Measurements from ENCODE around the gene TTLL3. TPM values are rescaled to one million over a fixed set of nuclear protein-coding genes. Genes with fewer than 3 reads are reported as not detected.

TTLL3 gene
- total and polyA plus RNA-seq, 7 experiments from 2014 or later = 2.5 to 106 (median 66.0) TPM

DNA sequence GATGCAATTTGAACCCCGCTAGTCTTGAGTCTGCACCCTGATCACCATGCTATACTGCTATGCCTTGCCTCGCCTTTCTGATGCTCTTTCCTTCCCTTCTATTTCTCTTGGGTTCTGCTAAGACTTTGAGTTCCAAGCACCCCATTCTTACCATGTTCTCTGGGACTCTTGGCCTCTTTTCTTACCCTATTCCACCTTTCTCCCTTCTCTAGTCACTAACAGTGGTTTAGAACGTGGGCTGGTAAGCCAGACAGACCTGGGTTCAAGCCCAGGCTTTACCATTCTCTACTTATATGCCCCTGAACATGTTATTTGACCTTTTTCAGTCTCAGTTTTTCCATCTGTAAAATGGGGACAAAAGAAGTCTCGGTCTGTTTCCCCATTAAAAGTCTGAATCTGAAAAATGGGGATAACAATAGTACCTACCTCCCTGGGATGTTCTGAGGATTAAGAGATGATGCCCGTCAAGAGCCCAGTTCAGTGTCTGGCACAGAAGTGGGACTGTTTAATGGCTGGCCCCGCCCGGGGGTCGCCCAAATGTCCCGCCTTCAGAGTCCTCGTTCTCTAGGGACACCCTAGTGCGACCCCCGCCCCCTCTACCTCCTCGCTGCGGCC lies 18.2 kb upstream of the TTLL3 start:
- DNase-seq (no peak), ATAC-seq (no peak)
- H3K36me3 ChIP-seq (ENCODE audit: control insufficient read depth in 2 of 3, insufficient read depth in 3 of 3, low read length in 3 of 3) = peaks cover 0 to 44% (median under 1%) of the 10 kb centered on the region in 3 experiments
- Mint-ChIP-seq H3K4me3 (peak overlapping the region; percentile 90 to 100 (median 98)), H3K36me3 (peaks cover 18 to 44% (median 34%) of the 10 kb centered on the region in 5 donors), H3K27me3 (no peaks in the 10 kb centered on the region), H3K9me3 (no peaks in the 10 kb centered on the region), H3K4me1 (peaks cover 45 to 75% (median 62%) of the 10 kb centered on the region in 7 donors), H3K27ac (peak overlapping the region; percentile 97 to 100 (median 99))
- peak overlapping the region; percentile 98 for H3K27ac ChIP-seq (ENCODE audit: low read depth, low read length)
- POLR2A ChIA-PET = interaction anchor here (0.5 to 2.7 kb wide), 29 partner anchors 10 to 472 kb away, joined by 3 to 61 read pairs (median 5); partner anchors contain the start of genes BRPF1, CAMK1, CRELD1 and JAGN1
- no peaks in the 10 kb centered on the region for H3K9me3 ChIP-seq (ENCODE audit: control insufficient read depth in 2 of 3, low read length in 3 of 3)
- CTCF ChIA-PET = interaction anchor here (1.4 kb wide), 1 partner anchor 16 kb away, joined by 7 read pairs; no protein-coding TSS in a partner anchor
- peak overlapping the region; percentile 81 for H3K4me3 ChIP-seq (ENCODE audit: low read length)
- intact Hi-C loops (cut with micrococcal nuclease) = loop anchor here (1.0 to 10.0 kb wide), 20 partner anchors 12 to 529 kb away; partner anchors contain the start of genes BRPF1 (in 2 of the 2), CRELD1 (in 2 of the 2), EMC3 (in 2 of the 2) and JAGN1 (in 2 of the 2)
- H3K4me1 ChIP-seq (ENCODE audit: control insufficient read depth in 2 of 2, insufficient read depth in 2 of 2, low read length in 2 of 2) = peaks cover 44 to 46% of the 10 kb centered on the region in 2 donors
- no peaks in the 10 kb centered on the region for H3K27me3 ChIP-seq (ENCODE audit: control insufficient read depth in 2 of 2, insufficient read depth in 2 of 2, low read length in 2 of 2)

DNA sequence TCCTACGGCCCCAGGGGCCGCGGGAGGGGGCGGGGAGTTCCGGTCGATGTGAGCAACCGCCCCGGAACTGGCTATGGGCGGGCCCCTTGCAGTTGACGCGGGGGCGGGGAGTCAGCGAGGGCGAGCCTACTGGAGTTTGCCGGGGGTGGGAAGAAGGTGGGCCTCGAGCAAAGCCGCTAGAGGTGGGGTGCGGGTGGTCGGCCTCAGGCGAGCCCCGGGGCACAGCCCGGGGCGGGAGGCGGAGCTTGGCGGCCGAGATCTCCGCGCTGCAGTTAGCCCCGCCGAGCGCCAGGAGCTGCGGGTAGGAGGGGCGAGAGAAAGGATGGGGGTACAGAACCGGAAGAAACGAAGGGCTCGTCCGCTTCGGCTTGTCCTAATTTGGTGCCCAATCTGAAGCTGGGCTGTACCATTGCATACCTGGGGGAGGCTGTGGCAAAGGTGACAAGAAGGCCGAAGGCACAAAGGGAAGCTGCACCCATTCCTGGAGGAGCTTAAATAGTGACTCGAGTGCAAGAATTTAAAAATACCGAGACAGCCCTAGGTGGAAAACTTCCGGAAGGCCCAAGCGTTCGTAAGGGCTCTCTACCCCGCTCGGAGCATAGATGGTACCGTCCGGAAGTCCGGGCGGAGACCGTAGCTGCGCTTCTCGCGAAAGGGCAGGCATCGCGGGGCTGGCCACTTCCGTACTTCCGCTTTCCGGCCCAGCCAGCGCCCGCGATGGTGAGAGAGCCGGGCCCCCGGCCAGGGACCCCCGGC lies 17.5 kb upstream of the TTLL3 start, which contains the start of the genes ARPC4 and TADA3:
TSS of gene ARPC4 (plus strand) at position 678 of the 756 bp plus-strand sequence. CDS start at position 718, 40 bp downstream.
TSS of gene TADA3 (minus strand) at position 69 of the 756 bp plus-strand sequence. CDS start 1,007 bp downstream, outside the sequence.
- POLR2A ChIA-PET = interaction anchor here (0.5 to 2.7 kb wide), 31 partner anchors 9 to 471 kb away, joined by 3 to 61 read pairs (median 5); partner anchors contain the start of genes BRPF1, CAMK1, CRELD1 and JAGN1
- intact Hi-C loops (cut with micrococcal nuclease) = loop anchor here (1.0 to 10.0 kb wide), 20 partner anchors 12 to 529 kb away; partner anchors contain the start of genes BRPF1 (in 2 of the 2), CRELD1 (in 2 of the 2), EMC3 (in 2 of the 2) and FANCD2 (in 2 of the 2)
- Histone ChIP-seq H3K27ac (ENCODE audit: low read depth, low read length) (peak within 1 kb of the TSS; percentile 98), H3K4me3 (ENCODE audit: low read length) (peak within 1 kb of the TSS; percentile 81), H3K36me3 (ENCODE audit: control insufficient read depth in 2 of 3, insufficient read depth in 3 of 3, low read length in 3 of 3) (peaks cover 2 to 45% (median 7%) of the 10 kb centered on the region in 3 experiments), H3K4me1 (ENCODE audit: control insufficient read depth in 2 of 2, insufficient read depth in 2 of 2, low read length in 2 of 2) (peaks cover 47% of the 10 kb centered on the region in 2 donors), H3K27me3 (ENCODE audit: control insufficient read depth in 2 of 2, insufficient read depth in 2 of 2, low read length in 2 of 2) (no peaks in the 10 kb centered on the region), H3K9me3 (ENCODE audit: control insufficient read depth in 2 of 3, low read length in 3 of 3) (no peaks in the 10 kb centered on the region)
- ATAC-seq (peak; percentile 92), DNase-seq (peak; percentile 83 to 96 (median 93))
- Mint-ChIP-seq H3K36me3 (peaks cover 14 to 43% (median 33%) of the 10 kb centered on the region in 5 donors), H3K27ac (peak within 1 kb of the TSS; percentile 97 to 100 (median 99)), H3K27me3 (no peaks in the 10 kb centered on the region), H3K9me3 (no peaks in the 10 kb centered on the region), H3K4me1 (peaks cover 45 to 75% (median 63%) of the 10 kb centered on the region in 7 donors), H3K4me3 (peak within 1 kb of the TSS; percentile 90 to 100 (median 98))
- CTCF ChIA-PET = interaction anchor here (1.0 to 1.4 kb wide), 2 partner anchors 16 to 17 kb away, joined by 3 to 7 read pairs; no protein-coding TSS in a partner anchor

DNA sequence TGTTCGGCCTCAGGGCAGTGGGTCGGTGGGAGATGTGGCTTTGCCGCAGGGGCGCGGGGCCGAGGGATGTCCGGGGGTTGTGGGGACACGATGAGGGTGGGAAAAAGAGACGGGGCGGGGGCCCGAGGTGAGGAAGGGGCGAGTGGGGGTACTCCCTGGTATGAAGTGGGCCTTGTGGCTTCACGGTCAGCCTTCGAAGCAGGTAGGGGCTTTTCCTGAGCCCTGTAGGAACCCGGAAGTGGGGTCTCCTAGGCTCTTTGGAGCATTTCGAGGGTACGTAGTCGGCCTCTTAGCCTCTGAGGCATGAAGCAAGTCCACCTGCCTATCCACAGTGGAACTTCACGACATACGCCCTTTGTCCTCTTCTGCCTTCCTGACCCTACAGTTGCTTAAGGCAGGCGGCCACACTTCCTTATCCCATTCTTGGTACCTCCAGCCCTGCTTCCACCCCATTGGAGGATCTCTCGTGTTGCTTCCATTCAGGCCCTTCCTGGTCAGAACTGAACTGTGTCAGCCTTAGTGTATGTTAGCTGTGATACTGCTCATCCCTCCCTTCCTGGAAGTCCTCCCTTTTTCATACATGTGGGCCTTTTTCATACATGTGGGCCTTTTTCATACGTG lies 16.8 kb upstream of the TTLL3 start:
- Histone ChIP-seq H3K36me3 (ENCODE audit: control insufficient read depth in 2 of 3, insufficient read depth in 3 of 3, low read length in 3 of 3) (peaks cover 9 to 48% (median 14%) of the 10 kb centered on the region in 3 experiments), H3K9me3 (ENCODE audit: control insufficient read depth in 2 of 3, low read length in 3 of 3) (no peaks in the 10 kb centered on the region), H3K27ac (ENCODE audit: low read depth, low read length) (peak overlapping the region; percentile 98), H3K4me3 (ENCODE audit: low read length) (peak overlapping the region; percentile 81), H3K4me1 (ENCODE audit: control insufficient read depth in 2 of 2, insufficient read depth in 2 of 2, low read length in 2 of 2) (peaks cover 45 to 53% of the 10 kb centered on the region in 2 donors), H3K27me3 (ENCODE audit: control insufficient read depth in 2 of 2, insufficient read depth in 2 of 2, low read length in 2 of 2) (no peaks in the 10 kb centered on the region)
- intact Hi-C loops (cut with micrococcal nuclease) = loop anchor here (1.0 to 10.0 kb wide), 7 partner anchors 16 to 456 kb away; partner anchors contain the start of genes EMC3 (in 1 of the 2), FANCD2 (in 1 of the 2), RPUSD3 (in 1 of the 2) and TATDN2 (in 1 of the 2)
- DNase-seq (peak in 4 of 9 donors; percentile 11 to 45 (median 34)), ATAC-seq (no peak)
- H3K9me3 Mint-ChIP-seq = no peaks in the 10 kb centered on the region
- peak overlapping the region; percentile 97 to 100 (median 99) for H3K27ac Mint-ChIP-seq
- ChIA-PET POLR2A (interaction anchor here (0.6 to 2.7 kb wide), 29 partner anchors 8 to 470 kb away, joined by 3 to 61 read pairs (median 5); partner anchors contain the start of genes BRPF1, CAMK1, CRELD1 and JAGN1), CTCF (interaction anchor here (0.7 to 1.4 kb wide), 3 partner anchors 15 to 66 kb away, joined by 3 to 7 read pairs (median 4); no protein-coding TSS in a partner anchor)
- H3K36me3 Mint-ChIP-seq = peaks cover 11 to 44% (median 32%) of the 10 kb centered on the region in 5 donors
- no peaks in the 10 kb centered on the region for H3K27me3 Mint-ChIP-seq
- peak overlapping the region; percentile 90 to 100 (median 98) for H3K4me3 Mint-ChIP-seq
- peaks cover 40 to 77% (median 61%) of the 10 kb centered on the region in 7 donors for H3K4me1 Mint-ChIP-seq

DNA sequence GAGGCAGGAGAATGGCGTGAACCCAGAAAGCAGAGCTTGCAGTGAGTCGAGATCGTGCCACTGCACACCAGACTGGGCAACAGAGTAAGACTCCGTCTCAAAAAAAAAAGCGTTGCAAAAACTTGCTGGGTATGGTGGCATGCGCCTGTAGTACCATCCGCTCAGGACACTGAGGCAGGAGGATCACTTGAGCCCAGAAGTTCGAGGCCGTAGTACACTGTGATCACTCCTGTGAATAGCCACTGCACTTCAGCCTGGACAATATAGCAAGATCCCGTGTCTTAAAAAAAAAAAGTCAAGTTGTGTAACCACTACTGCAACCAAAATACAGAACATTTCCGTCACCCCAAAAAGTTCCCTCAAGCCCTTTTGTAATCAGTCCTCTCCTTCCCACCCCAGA lies 15.7 kb upstream of the TTLL3 start:
- H3K36me3 Mint-ChIP-seq = peaks cover 11 to 41% (median 28%) of the 10 kb centered on the region in 5 donors
- peak overlapping the region; percentile 30 for H3K27ac ChIP-seq (ENCODE audit: low read depth, low read length)
- no peaks in the 10 kb centered on the region for H3K9me3 ChIP-seq (ENCODE audit: control insufficient read depth in 2 of 3, low read length in 3 of 3)
- peak overlapping the region; percentile 68 to 100 (median 98) for H3K4me3 Mint-ChIP-seq
- POLR2A ChIA-PET = interaction anchor here (0.8 to 2.7 kb wide), 4 partner anchors 10 to 14 kb away, joined by 3 to 61 read pairs (median 8); partner anchors contain the start of gene TTLL3
- H3K27me3 Mint-ChIP-seq = no peaks in the 10 kb centered on the region
- intact Hi-C loops (cut with micrococcal nuclease) = loop anchor here (5.0 to 10.0 kb wide), 2 partner anchors 213 to 290 kb away; no protein-coding TSS in a partner anchor
- peaks cover 45 to 53% of the 10 kb centered on the region in 2 donors for H3K4me1 ChIP-seq (ENCODE audit: control insufficient read depth in 2 of 2, insufficient read depth in 2 of 2, low read length in 2 of 2)
- H3K4me3 ChIP-seq (ENCODE audit: low read length) = no peak overlapping the region
- CTCF ChIA-PET = no interaction called here
- H3K27ac Mint-ChIP-seq = peak overlapping the region; percentile 16 to 100 (median 97)
- H3K4me1 Mint-ChIP-seq = peaks cover 40 to 72% (median 60%) of the 10 kb centered on the region in 7 donors
- H3K9me3 Mint-ChIP-seq = no peaks in the 10 kb centered on the region
- ATAC-seq (no peak), DNase-seq (no peak)
- H3K27me3 ChIP-seq (ENCODE audit: control insufficient read depth in 2 of 2, insufficient read depth in 2 of 2, low read length in 2 of 2) = no peaks in the 10 kb centered on the region
- H3K36me3 ChIP-seq (ENCODE audit: control insufficient read depth in 2 of 3, insufficient read depth in 3 of 3, low read length in 3 of 3) = peaks cover 14 to 51% (median 22%) of the 10 kb centered on the region in 3 experiments

DNA sequence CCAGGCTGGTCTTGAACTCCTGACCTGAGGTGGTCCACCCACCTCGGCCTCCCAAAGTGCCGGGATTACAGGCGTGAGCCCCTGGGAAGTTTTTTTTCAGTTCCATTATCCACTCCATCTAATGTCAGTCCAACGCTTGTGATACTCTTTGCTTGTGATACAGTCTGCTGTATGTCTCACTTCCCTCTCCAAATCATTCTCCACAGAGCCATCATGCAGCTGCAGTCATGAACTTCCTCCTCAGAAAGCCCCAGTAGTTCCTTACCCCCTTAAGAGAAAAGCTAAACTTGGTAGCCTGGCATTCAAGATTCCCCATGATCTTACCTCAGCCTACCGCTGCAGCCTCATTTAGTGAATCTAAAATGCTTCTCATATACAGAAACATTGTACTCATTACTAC lies 14.9 kb upstream of the TTLL3 start:
- Mint-ChIP-seq H3K4me1 (peaks cover 35 to 70% (median 54%) of the 10 kb centered on the region in 7 donors), H3K36me3 (peaks cover 7 to 39% (median 22%) of the 10 kb centered on the region in 5 donors), H3K27ac (peak overlapping the region in 7 of 9 donors; percentile 34 to 100 (median 80)), H3K4me3 (peak overlapping the region; percentile 25 to 97 (median 70)), H3K9me3 (no peaks in the 10 kb centered on the region), H3K27me3 (no peaks in the 10 kb centered on the region)
- DNase-seq (no peak), ATAC-seq (no peak)
- H3K4me1 ChIP-seq (ENCODE audit: control insufficient read depth in 2 of 2, insufficient read depth in 2 of 2, low read length in 2 of 2) = peaks cover 45 to 52% of the 10 kb centered on the region in 2 donors
- H3K4me3 ChIP-seq (ENCODE audit: low read length) = no peak overlapping the region
- peaks cover 20 to 51% (median 30%) of the 10 kb centered on the region in 3 experiments for H3K36me3 ChIP-seq (ENCODE audit: control insufficient read depth in 2 of 3, insufficient read depth in 3 of 3, low read length in 3 of 3)
- intact Hi-C loops (cut with micrococcal nuclease) = loop anchor here in 1 of 2 donors (10.0 kb wide), 1 partner anchor 290 kb away; no protein-coding TSS in a partner anchor
- no peaks in the 10 kb centered on the region for H3K9me3 ChIP-seq (ENCODE audit: control insufficient read depth in 2 of 3, low read length in 3 of 3)
- ChIA-PET CTCF (no interaction called here), POLR2A (interaction anchor here (1.0 to 3.5 kb wide), 5 partner anchors 9 to 26 kb away, joined by 3 to 23 read pairs (median 4); partner anchors contain the start of genes CAMK1 and TTLL3)
- H3K27me3 ChIP-seq (ENCODE audit: control insufficient read depth in 2 of 2, insufficient read depth in 2 of 2, low read length in 2 of 2) = no peaks in the 10 kb centered on the region
- no peak overlapping the region for H3K27ac ChIP-seq (ENCODE audit: low read depth, low read length)

Measured in naive thymus-derived CD4-positive, alpha-beta T cell (primary cell).